HG02678 (cell line): ENCODE data around the gene MAP4.
"Not testable (repeated sequence)": the region's sequence is repeated elsewhere in the genome, so short reads cannot be mapped to it uniquely, and the experiment has no call there.

Experiments
- ATAC-seq: cut with Tn5 transposase; IDR thresholded peaks from one replicate; pipeline ENCODE4 v1.9.1; 2021; ENCODE audit warnings: mild to moderate bottlenecking, moderate library complexity; ENCODE audit not compliant: unreplicated experiment

Gene MAP4

GRCh38 chr3:48014358-48014757 lies 1.9 kb downstream of the MAP4 start:
- no peak for ATAC-seq

GRCh38 chr3:48013288-48013980 lies 2.8 kb downstream of the MAP4 start:
- no peak for ATAC-seq

- no peak for ATAC-seq
Measured at GRCh38 chr3:48012659-48013058, 3.6 kb downstream of the MAP4 start.

- ATAC-seq = not testable (repeated sequence)
Measured at GRCh38 chr3:48008066-48008465, 8.2 kb downstream of the MAP4 start.

GRCh38 chr3:48007361-48007760 lies 8.9 kb downstream of the MAP4 start:
- ATAC-seq = not testable (repeated sequence)

- ATAC-seq = not testable (repeated sequence)
Measured at GRCh38 chr3:48006794-48007193, 9.4 kb downstream of the MAP4 start.

- ATAC-seq = no peak
Measured at GRCh38 chr3:48004694-48005093, 11.5 kb downstream of the MAP4 start.

- no peak for ATAC-seq
Measured at GRCh38 chr3:48002787-48003186, 13.4 kb downstream of the MAP4 start.

GRCh38 chr3:48001991-48002390 lies 14.2 kb downstream of the MAP4 start:
- no peak for ATAC-seq

- ATAC-seq = no peak
Measured at GRCh38 chr3:48000212-48000611, 16.0 kb downstream of the MAP4 start.

GRCh38 chr3:47996440-47996839 lies 19.8 kb downstream of the MAP4 start:
- no peak for ATAC-seq

GRCh38 chr3:47994180-47994579 lies 22.0 kb downstream of the MAP4 start:
- ATAC-seq = no peak

- no peak for ATAC-seq
Measured at GRCh38 chr3:47991341-47991740, 24.9 kb downstream of the MAP4 start.

GRCh38 chr3:47989981-47990440 lies 26.2 kb downstream of the MAP4 start:
- no peak for ATAC-seq

- ATAC-seq = no peak
Measured at GRCh38 chr3:47985381-47985780, 30.8 kb downstream of the MAP4 start.

- no peak for ATAC-seq
Measured at GRCh38 chr3:47984075-47984728, 32.0 kb downstream of the MAP4 start.

- ATAC-seq = no peak
Measured at GRCh38 chr3:47980795-47981194, 35.4 kb downstream of the MAP4 start.

GRCh38 chr3:47979070-47979469 lies 37.1 kb downstream of the MAP4 start:
- ATAC-seq = no peak

- no peak for ATAC-seq
Measured at GRCh38 chr3:47978386-47978785, 37.8 kb downstream of the MAP4 start.

GRCh38 chr3:47976135-47976732 lies 40.0 kb downstream of the MAP4 start:
- ATAC-seq = no peak

- ATAC-seq = no peak
Measured at GRCh38 chr3:47974974-47975470, 41.2 kb downstream of the MAP4 start.

GRCh38 chr3:47971081-47971480 lies 45.1 kb downstream of the MAP4 start:
- no peak for ATAC-seq
